K562 (cell line): ENCODE data around the gene LZTS2.

ENCODE experiments used
- CEBPB ChIP-seq: fragments of 450-650 bp; IDR thresholded peaks from 2 replicates; pipeline ENCODE4 v1.6.1; 2016; ENCODE audit warnings: missing genetic modification characterization, missing compliant biosample characterization
- EZH2 ChIP-seq: IDR thresholded peaks from 2 replicates; pipeline ENCODE4 v1.6.1; 2012; ENCODE audit warnings: low read depth, mild to moderate bottlenecking, inconsistent platforms, low read length, borderline replicate concordance
- HMG20B ChIP-seq: fragments of 250-450 bp; sonication (Bioruptor Pico); IDR thresholded peaks from 2 replicates; pipeline ENCODE4 v1.5.0; 2021; ENCODE audit warnings: mild to moderate bottlenecking
- NFIC ChIP-seq: fragments of 450-650 bp; IDR thresholded peaks from 2 replicates; pipeline ENCODE4 v1.6.1; 2017; ENCODE audit warnings: mild to moderate bottlenecking, inconsistent platforms
- NR3C1 ChIP-seq: sonication (generic); formaldehyde crosslinking; IDR thresholded peaks from 2 replicates; pipeline ENCODE4 v1.8.1; 2022; ENCODE audit warnings: missing genetic modification reagents
- POLR2A ChIP-seq: fragments of 450-650 bp; conservative IDR thresholded peaks from 2 replicates; pipeline ENCODE4 v1.6.1; 2016
- PTBP1 ChIP-seq: fragments of 200-400 bp; formaldehyde crosslinking; IDR thresholded peaks from 2 replicates; pipeline ENCODE4 v1.6.1; 2017; ENCODE audit warnings: low read depth, low read length
- ZNF324 ChIP-seq: fragments of 250-450 bp; sonication (Bioruptor Pico); IDR thresholded peaks from 2 replicates; pipeline ENCODE4 v1.4.0; 2020; ENCODE audit warnings: mild to moderate bottlenecking
- TF ChIP-seq, protein P1 (sequence below): sonication (generic); formaldehyde crosslinking; IDR thresholded peaks from 2 replicates; pipeline ENCODE4 v1.8.1; 2023; ENCODE audit warnings: mild to moderate bottlenecking, missing genetic modification reagents
- TF ChIP-seq, protein P2 (sequence below): fragments of 250-450 bp; sonication (Bioruptor Pico); IDR thresholded peaks from 2 replicates; pipeline ENCODE4 v1.4.0; 2020; ENCODE audit warnings: mild to moderate bottlenecking, moderate library complexity
- TF ChIP-seq, protein P3 (sequence below): sonication (generic); formaldehyde crosslinking; IDR thresholded peaks from 2 replicates; pipeline ENCODE4 v1.8.0; 2022; ENCODE audit warnings: mild to moderate bottlenecking, missing genetic modification reagents
- TF ChIP-seq, protein P4 (sequence below): fragments of 250-450 bp; sonication (Bioruptor Pico); IDR thresholded peaks from 2 replicates; pipeline ENCODE4 v1.8.0; 2021; ENCODE audit warnings: moderate library complexity, mild to moderate bottlenecking, inconsistent platforms
- TF ChIP-seq, protein P5 (sequence below): fragments of 250-450 bp; sonication (Bioruptor Pico); IDR thresholded peaks from 2 replicates; pipeline ENCODE4 v1.8.0; 2022; ENCODE audit warnings: inconsistent platforms, mild to moderate bottlenecking, moderate library complexity, borderline replicate concordance

DNA sequence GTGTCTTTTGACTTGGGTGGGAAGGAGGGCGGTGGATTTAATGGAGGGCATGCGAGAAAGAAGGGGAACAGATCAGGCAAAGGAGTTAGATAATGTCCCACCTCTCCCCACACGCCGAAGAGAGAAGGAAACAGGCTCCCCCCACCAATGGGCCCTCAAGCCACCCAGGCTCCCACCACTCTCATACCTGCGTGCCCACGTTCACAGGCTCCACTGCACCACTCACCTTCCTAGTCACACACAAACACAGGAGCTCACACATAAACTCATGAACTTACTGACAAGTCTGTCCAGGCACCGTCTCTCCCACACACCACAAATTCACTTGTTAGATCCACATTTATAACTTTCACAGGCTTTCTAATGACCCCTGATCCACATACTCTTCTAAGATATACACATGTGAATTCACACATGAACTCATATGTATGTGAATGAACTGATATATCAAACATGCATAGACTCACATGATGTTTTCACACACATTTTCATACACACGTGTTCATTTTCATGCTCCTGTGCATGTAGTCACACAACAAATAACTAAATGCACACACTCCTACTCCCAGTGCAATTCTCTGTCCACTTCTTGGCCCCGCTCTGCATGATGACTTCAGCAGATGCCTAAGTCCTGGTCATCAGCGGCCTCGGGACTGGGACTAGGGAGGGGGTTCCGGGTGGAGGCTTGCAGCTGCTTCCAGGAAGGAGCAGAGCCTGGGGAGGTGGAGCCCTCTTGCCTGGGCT is 1.5 kb downstream of the LZTS2 start:
- no peak for TF ChIP-seq HMG20B (CRISPR knock-in tag)
- TF ChIP-seq POLR2A = no peak
- TF ChIP-seq, protein P1, sequence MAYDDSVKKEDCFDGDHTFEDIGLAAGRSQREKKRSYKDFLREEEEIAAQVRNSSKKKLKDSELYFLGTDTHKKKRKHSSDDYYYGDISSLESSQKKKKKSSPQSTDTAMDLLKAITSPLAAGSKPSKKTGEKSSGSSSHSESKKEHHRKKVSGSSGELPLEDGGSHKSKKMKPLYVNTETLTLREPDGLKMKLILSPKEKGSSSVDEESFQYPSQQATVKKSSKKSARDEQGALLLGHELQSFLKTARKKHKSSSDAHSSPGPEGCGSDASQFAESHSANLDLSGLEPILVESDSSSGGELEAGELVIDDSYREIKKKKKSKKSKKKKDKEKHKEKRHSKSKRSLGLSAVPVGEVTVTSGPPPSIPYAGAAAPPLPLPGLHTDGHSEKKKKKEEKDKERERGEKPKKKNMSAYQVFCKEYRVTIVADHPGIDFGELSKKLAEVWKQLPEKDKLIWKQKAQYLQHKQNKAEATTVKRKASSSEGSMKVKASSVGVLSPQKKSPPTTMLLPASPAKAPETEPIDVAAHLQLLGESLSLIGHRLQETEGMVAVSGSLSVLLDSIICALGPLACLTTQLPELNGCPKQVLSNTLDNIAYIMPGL (CRISPR knock-in tag) = no peak
- TF ChIP-seq NFIC = no peak
- TF ChIP-seq CEBPB (tag) = no peak
- TF ChIP-seq, protein P2, sequence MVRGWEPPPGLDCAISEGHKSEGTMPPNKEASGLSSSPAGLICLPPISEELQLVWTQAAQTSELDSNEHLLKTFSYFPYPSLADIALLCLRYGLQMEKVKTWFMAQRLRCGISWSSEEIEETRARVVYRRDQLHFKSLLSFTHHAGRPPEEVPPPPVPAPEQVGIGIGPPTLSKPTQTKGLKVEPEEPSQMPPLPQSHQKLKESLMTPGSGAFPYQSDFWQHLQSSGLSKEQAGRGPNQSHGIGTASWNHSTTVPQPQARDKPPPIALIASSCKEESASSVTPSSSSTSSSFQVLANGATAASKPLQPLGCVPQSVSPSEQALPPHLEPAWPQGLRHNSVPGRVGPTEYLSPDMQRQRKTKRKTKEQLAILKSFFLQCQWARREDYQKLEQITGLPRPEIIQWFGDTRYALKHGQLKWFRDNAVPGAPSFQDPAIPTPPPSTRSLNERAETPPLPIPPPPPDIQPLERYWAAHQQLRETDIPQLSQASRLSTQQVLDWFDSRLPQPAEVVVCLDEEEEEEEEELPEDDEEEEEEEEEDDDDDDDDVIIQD (CRISPR knock-in tag) = no peak
- TF ChIP-seq, protein P3, sequence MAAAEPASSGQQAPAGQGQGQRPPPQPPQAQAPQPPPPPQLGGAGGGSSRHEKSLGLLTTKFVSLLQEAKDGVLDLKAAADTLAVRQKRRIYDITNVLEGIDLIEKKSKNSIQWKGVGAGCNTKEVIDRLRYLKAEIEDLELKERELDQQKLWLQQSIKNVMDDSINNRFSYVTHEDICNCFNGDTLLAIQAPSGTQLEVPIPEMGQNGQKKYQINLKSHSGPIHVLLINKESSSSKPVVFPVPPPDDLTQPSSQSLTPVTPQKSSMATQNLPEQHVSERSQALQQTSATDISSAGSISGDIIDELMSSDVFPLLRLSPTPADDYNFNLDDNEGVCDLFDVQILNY = no peak
- no peak for TF ChIP-seq ZNF324 (CRISPR knock-in tag)
- TF ChIP-seq, protein P4, sequence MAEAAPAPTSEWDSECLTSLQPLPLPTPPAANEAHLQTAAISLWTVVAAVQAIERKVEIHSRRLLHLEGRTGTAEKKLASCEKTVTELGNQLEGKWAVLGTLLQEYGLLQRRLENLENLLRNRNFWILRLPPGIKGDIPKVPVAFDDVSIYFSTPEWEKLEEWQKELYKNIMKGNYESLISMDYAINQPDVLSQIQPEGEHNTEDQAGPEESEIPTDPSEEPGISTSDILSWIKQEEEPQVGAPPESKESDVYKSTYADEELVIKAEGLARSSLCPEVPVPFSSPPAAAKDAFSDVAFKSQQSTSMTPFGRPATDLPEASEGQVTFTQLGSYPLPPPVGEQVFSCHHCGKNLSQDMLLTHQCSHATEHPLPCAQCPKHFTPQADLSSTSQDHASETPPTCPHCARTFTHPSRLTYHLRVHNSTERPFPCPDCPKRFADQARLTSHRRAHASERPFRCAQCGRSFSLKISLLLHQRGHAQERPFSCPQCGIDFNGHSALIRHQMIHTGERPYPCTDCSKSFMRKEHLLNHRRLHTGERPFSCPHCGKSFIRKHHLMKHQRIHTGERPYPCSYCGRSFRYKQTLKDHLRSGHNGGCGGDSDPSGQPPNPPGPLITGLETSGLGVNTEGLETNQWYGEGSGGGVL (CRISPR knock-in tag) = no peak
- TF ChIP-seq EZH2 = no peak
- TF ChIP-seq, protein P5, sequence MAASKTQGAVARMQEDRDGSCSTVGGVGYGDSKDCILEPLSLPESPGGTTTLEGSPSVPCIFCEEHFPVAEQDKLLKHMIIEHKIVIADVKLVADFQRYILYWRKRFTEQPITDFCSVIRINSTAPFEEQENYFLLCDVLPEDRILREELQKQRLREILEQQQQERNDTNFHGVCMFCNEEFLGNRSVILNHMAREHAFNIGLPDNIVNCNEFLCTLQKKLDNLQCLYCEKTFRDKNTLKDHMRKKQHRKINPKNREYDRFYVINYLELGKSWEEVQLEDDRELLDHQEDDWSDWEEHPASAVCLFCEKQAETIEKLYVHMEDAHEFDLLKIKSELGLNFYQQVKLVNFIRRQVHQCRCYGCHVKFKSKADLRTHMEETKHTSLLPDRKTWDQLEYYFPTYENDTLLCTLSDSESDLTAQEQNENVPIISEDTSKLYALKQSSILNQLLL (CRISPR knock-in tag) = no peak
- TF ChIP-seq NR3C1 (CRISPR knock-in tag) = no peak
- TF ChIP-seq PTBP1 = no peak
